K562 (cell line): ENCODE results near the gene SORCS2. TPM values are rescaled to one million over a fixed set of nuclear protein-coding genes. Genes with fewer than 3 reads are reported as not detected.

Source experiments
- ATAC-seq: fragments of 200-7000 bp; cut with Tn5 transposase; 3 replicates; pipeline ENCODE4 v1.9.1; 2020; ENCODE audit warnings: moderate library complexity
- BruUV-seq: library from RNA; stranded (reverse); fragments of 400-500 nt; replicated peaks from 2 replicates; lab custom pipeline; 2021; lab: Mats Ljungman, UMichigan
- CTCF ChIA-PET: fragments of 300-600 bp; formaldehyde crosslinking; extraction: SDS; loops from one replicate; lab custom pipeline; 2021; ENCODE audit warnings: low intra/inter-chr PET ratio; lab: Yijun Ruan, JAX
- POLR2A ChIA-PET: fragments of 300-600, 350-650 bp; sonication (Branson Sonifier 250); formaldehyde crosslinking; extraction: SDS; loops from one replicate; lab custom pipeline; 2021; ENCODE audit warnings: antibody characterized with exemption, inconsistent platforms; lab: Yijun Ruan, JAX
- DNase-seq, 4 experiments: peaks; one replicate each; pipeline versions ENCODE4 v3.0.0 to v3.0.0-alpha.2; 2011 to 2018; ENCODE audit warnings: low spot score in 3 of 4, mixed read lengths in 3 of 4; ENCODE audit errors: extremely low read depth in 1 of 4
- FAIRE-seq: peaks from 2 replicates; lab custom pipeline; 2011; peaks lifted over from hg19 to GRCh38; lab: Jason Lieb, UNC
- H2AFZ ChIP-seq: 2 replicates; pipeline ENCODE4 v1.6.0; 2011; ENCODE audit warnings: low read depth, low read length, control low read depth, inconsistent platforms
- H3K27ac ChIP-seq: fragments of 200-600 bp; 3 replicates; pipeline ENCODE4 v1.8.0; 2011; ENCODE audit warnings: low read depth, mild to moderate bottlenecking, control low read depth, inconsistent platforms, low read length, moderate library complexity, mixed read lengths; ENCODE audit errors: extremely low read depth
- H3K27me3 ChIP-seq, 2 experiments: fragments of 300-600 bp in 1 of 2; 2 replicates in 1 of 2; 3 replicates in 1 of 2; pipeline versions ENCODE4 v1.6.0 to v1.8.0; 2011; ENCODE audit warnings: inconsistent platforms in 2 of 2, low read length in 2 of 2, mild to moderate bottlenecking in 1 of 2, mixed read lengths in 1 of 2, moderate library complexity in 1 of 2; ENCODE audit not compliant: control insufficient read depth in 2 of 2, insufficient read depth in 2 of 2
- H3K36me3 ChIP-seq: fragments of 300-600 bp; 3 replicates; pipeline ENCODE4 v1.8.0; 2011; ENCODE audit warnings: mild to moderate bottlenecking, low read length, inconsistent platforms; ENCODE audit not compliant: control insufficient read depth, insufficient read depth
- H3K4me1 ChIP-seq, 2 experiments: fragments of 200-600 bp in 1 of 2; replicated peaks in 1 of 2; 2 replicates in 1 of 2; 3 replicates in 1 of 2; pipeline versions ENCODE4 v1.5.1 to v1.8.0; 2011; ENCODE audit warnings: inconsistent platforms in 2 of 2, low read length in 2 of 2, mild to moderate bottlenecking in 1 of 2, mixed read lengths in 1 of 2, moderate library complexity in 1 of 2; ENCODE audit not compliant: control insufficient read depth in 2 of 2, insufficient read depth in 2 of 2
- H3K4me2 ChIP-seq: 2 replicates; pipeline ENCODE4 v1.6.1; 2011; ENCODE audit warnings: low read length, control low read depth, inconsistent platforms, mixed read lengths; ENCODE audit not compliant: insufficient read depth
- H3K4me3 ChIP-seq: fragments of 200-600 bp; sonication (generic), shearing (Covaris generic); 2 replicates; pipeline ENCODE4 v1.5.1; 2016; ENCODE audit warnings: control low read depth, inconsistent platforms
- H3K79me2 ChIP-seq: fragments of 200-600 bp; 3 replicates; pipeline ENCODE4 v1.8.0; 2011; ENCODE audit warnings: low read length, inconsistent platforms; ENCODE audit not compliant: control insufficient read depth, insufficient read depth
- H3K9ac ChIP-seq, 2 experiments: 2 replicates each; pipeline versions ENCODE4 v1.6.0 to v1.6.1; 2011; ENCODE audit warnings: low read depth in 2 of 2, low read length in 2 of 2, control low read depth in 1 of 2, inconsistent platforms in 1 of 2, mild to moderate bottlenecking in 1 of 2, mixed read lengths in 1 of 2; ENCODE audit not compliant: insufficient read depth in 1 of 2
- H3K9me1 ChIP-seq: one replicate; pipeline ENCODE4 v1.6.0; 2011; ENCODE audit warnings: inconsistent platforms, mild to moderate bottlenecking, low read length, moderate library complexity; ENCODE audit not compliant: control insufficient read depth, insufficient read depth
- H3K9me3 ChIP-seq: replicated peaks from 2 replicates; pipeline ENCODE4 v1.5.1; 2011; ENCODE audit warnings: low read depth, low read length, inconsistent platforms; ENCODE audit not compliant: control insufficient read depth, insufficient read depth
- H4K20me1 ChIP-seq: replicated peaks from 2 replicates; pipeline ENCODE4 v1.6.1; 2011; ENCODE audit warnings: low read length, inconsistent platforms, mixed read lengths; ENCODE audit not compliant: control insufficient read depth, insufficient read depth
- E2F4 ChIP-seq: sonication (generic); formaldehyde crosslinking; IDR thresholded peaks from 2 replicates; pipeline ENCODE4 v1.8.0; 2022; ENCODE audit warnings: mild to moderate bottlenecking, low read depth, missing genetic modification reagents
- GATAD2A ChIP-seq: fragments of 450-650 bp; IDR thresholded peaks from 2 replicates; pipeline ENCODE4 v1.6.1; 2017
- GTF2E2 ChIP-seq: fragments of 200-800 bp; sonication (Bioruptor generic); IDR thresholded peaks from 2 replicates; pipeline ENCODE4 v1.6.1; 2016; ENCODE audit warnings: missing genetic modification characterization, missing compliant biosample characterization
- IRF1 ChIP-seq: sonication (generic); formaldehyde crosslinking; IDR thresholded peaks from 2 replicates; pipeline ENCODE4 v1.8.0; 2022; ENCODE audit warnings: missing genetic modification reagents, mild to moderate bottlenecking, borderline replicate concordance
- KAT7 ChIP-seq: sonication (generic); formaldehyde crosslinking; IDR thresholded peaks from 2 replicates; pipeline ENCODE4 v1.8.0; 2022; ENCODE audit warnings: missing genetic modification reagents, mild to moderate bottlenecking, borderline replicate concordance
- SMAD3 ChIP-seq: fragments of 450-650 bp; formaldehyde crosslinking; conservative IDR thresholded peaks from 2 replicates; pipeline ENCODE4 v1.4.0; 2020; ENCODE audit warnings: mild to moderate bottlenecking
- TCF7L2 ChIP-seq: fragments of 150-350 bp; IDR thresholded peaks from 2 replicates; pipeline ENCODE4 v1.6.1; 2016; ENCODE audit warnings: low read depth, mild to moderate bottlenecking, low read length, moderate library complexity
- WGBS: fragments of 100-300 bp; shearing (Covaris generic); methylation state at CpG from one replicate; pipeline ENCODE4 v1.1.6; 2016; ENCODE audit warnings: low coverage, mixed read lengths; ENCODE audit not compliant: insufficient coverage; ENCODE audit errors: missing lambda C conversion rate; 5-methylcytosine and 5-hydroxymethylcytosine counted together
- in situ Hi-C: fragments of 300-500 bp; cut with MboI; formaldehyde crosslinking; loops from 4 replicates; pipeline ENCODE4 v1.15.0; 2018; ENCODE audit warnings: inconsistent platforms, mixed read lengths
- intact Hi-C: fragments of 100-400 bp; cut with micrococcal nuclease; formaldehyde crosslinking; loops from 2 replicates; pipeline ENCODE4 v1.14.2; 2022
- polyA plus RNA-seq, 8 experiments: library from polyadenylated mRNA; depleted of rRNA in 4 of 8; stranded (reverse) in 5 of 8; unstranded in 3 of 8; fragments of >200 nt; fragmentation: Nextera tagmentation in 2 of 8; fragmentation: Illumina TruSeq in 1 of 8; extraction: Ambion mirVana in 2 of 8; extraction: Trizol in 1 of 8; gene quantifications; 2 replicates each; pipeline versions ENCODE4 v1.2.1 to v1.2.3, GENCODE V29; 2011 to 2014; ENCODE audit warnings: inconsistent platforms in 1 of 8, missing spikeins in 1 of 8
- total RNA-seq, 7 experiments: library from RNA; depleted of rRNA in 6 of 7; stranded (reverse); fragments of >200 nt in 6 of 7; fragmentation: Illumina TruSeq in 2 of 7; extraction: Trizol in 2 of 7; gene quantifications; 2 replicates each; pipeline versions ENCODE4 v1.2.1 to v1.2.3, GENCODE V29; 2011 to 2021; ENCODE audit warnings: low replicate concordance in 1 of 7
- TF ChIP-seq, protein P1 (sequence below): fragments of 250-450 bp; sonication (Bioruptor Pico); IDR thresholded peaks from 2 replicates; pipeline ENCODE4 v1.5.0; 2022; ENCODE audit warnings: mild to moderate bottlenecking
- TF ChIP-seq, protein P2 (sequence below): sonication (generic); formaldehyde crosslinking; IDR thresholded peaks from 2 replicates; pipeline ENCODE4 v1.8.1; 2023; ENCODE audit warnings: mild to moderate bottlenecking, missing genetic modification reagents

Gene SORCS2
- total and polyA plus RNA-seq, 9 of the 15 experiments (the other 6 are each of a cell fraction or from before 2014, with no cell fraction given): not detected

DNA sequence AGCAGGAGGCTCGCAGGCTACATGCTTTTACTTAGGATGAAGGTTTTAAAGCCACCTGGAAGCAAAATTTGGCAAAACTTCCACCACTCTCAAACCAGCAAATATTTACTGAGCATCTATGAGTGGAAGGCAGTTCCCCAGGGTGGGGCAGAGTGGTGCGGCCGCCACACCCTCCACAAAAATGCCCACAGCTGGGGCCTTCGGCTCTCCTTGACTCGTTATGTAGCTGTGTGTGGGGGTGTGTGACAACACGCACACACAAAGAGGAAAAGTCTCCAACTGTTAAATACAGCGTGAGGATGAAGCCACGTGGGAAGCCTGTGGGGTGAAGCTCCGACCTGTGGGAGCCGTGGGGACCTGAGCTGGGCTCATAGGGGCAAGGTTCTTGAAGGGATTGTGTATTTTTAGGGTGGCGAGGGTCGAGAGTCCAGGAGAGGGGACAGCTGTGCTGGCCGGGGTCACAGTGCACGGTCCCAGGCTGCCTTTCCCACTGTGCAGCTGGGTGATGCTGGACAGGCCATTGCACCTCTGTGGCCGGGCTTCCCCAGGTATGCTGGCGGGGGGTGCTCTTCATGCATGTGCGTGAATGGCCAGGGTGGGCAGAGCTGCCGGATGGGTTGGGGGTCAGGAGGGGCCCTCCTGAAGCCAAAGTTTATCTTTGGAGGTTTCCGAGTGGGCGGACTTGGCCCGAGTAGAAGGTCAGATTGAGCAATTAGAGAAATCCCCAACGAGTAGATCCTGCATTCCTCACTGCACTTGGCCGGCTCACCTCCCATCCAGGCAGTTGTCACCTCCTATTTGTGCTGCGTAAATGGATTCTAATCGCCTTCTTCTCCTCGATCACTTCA, 25.4 kb downstream of the SORCS2 start (continued):
- TF ChIP-seq, protein P1, sequence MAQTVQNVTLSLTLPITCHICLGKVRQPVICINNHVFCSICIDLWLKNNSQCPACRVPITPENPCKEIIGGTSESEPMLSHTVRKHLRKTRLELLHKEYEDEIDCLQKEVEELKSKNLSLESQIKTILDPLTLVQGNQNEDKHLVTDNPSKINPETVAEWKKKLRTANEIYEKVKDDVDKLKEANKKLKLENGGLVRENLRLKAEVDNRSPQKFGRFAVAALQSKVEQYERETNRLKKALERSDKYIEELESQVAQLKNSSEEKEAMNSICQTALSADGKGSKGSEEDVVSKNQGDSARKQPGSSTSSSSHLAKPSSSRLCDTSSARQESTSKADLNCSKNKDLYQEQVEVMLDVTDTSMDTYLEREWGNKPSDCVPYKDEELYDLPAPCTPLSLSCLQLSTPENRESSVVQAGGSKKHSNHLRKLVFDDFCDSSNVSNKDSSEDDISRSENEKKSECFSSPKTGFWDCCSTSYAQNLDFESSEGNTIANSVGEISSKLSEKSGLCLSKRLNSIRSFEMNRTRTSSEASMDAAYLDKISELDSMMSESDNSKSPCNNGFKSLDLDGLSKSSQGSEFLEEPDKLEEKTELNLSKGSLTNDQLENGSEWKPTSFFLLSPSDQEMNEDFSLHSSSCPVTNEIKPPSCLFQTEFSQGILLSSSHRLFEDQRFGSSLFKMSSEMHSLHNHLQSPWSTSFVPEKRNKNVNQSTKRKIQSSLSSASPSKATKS (CRISPR knock-in tag): no peak
- no peak for TF ChIP-seq SMAD3
- TF ChIP-seq GATAD2A: no peak
- no peak for TF ChIP-seq KAT7 (CRISPR knock-in tag)

GRCh38 chr4:7218686-7219085, 26.3 kb downstream of the SORCS2 start:
- intact Hi-C loops (no loop called here), in situ Hi-C loops (no loop called here)
- no TSS peak for BruUV-seq
- H3K4me1 ChIP-seq: no peaks in the 10 kb centered on the region; a peak in 1 of 5 replicates
- H3K27me3 ChIP-seq: peaks cover 43 to 81% of the 10 kb centered on the region in 2 experiments; a peak in 4 of 5 replicates
- FAIRE-seq (no peak), DNase-seq (no peak), ATAC-seq (no peak)
- TF ChIP-seq IRF1 (CRISPR knock-in tag) (no peak), TCF7L2 (no peak), GTF2E2 (no peak), E2F4 (no peak)
- TF ChIP-seq, protein P2, sequence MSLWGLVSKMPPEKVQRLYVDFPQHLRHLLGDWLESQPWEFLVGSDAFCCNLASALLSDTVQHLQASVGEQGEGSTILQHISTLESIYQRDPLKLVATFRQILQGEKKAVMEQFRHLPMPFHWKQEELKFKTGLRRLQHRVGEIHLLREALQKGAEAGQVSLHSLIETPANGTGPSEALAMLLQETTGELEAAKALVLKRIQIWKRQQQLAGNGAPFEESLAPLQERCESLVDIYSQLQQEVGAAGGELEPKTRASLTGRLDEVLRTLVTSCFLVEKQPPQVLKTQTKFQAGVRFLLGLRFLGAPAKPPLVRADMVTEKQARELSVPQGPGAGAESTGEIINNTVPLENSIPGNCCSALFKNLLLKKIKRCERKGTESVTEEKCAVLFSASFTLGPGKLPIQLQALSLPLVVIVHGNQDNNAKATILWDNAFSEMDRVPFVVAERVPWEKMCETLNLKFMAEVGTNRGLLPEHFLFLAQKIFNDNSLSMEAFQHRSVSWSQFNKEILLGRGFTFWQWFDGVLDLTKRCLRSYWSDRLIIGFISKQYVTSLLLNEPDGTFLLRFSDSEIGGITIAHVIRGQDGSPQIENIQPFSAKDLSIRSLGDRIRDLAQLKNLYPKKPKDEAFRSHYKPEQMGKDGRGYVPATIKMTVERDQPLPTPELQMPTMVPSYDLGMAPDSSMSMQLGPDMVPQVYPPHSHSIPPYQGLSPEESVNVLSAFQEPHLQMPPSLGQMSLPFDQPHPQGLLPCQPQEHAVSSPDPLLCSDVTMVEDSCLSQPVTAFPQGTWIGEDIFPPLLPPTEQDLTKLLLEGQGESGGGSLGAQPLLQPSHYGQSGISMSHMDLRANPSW: no peak
- H3K9me3 ChIP-seq: no peaks in the 10 kb centered on the region
- no peak overlapping the region for H3K4me3 ChIP-seq
- 0% methylated on average over 7 of the region's 7 CpGs for WGBS
- no peaks in the 10 kb centered on the region for H3K9me1 ChIP-seq
- H2AFZ ChIP-seq: no peak overlapping the region
- H3K36me3 ChIP-seq: no peaks in the 10 kb centered on the region
- ChIA-PET POLR2A (interaction anchor here (0.6 kb wide), 1 partner anchor 383 kb away, joined by 3 read pairs; no protein-coding TSS in a partner anchor), CTCF (no interaction called here)
- H4K20me1 ChIP-seq: no peaks in the 10 kb centered on the region; the same call in 1 of the 2 replicates
- no peak overlapping the region for H3K9ac ChIP-seq
- no peak overlapping the region for H3K27ac ChIP-seq
- no peak overlapping the region for H3K4me2 ChIP-seq
- no peaks in the 10 kb centered on the region for H3K79me2 ChIP-seq
